MG63 (cell line): ENCODE results near the gene SKA1. TPM values are rescaled to one million over a fixed set of nuclear protein-coding genes. Genes with fewer than 3 reads are reported as not detected.
"Not testable (repeated sequence)": the region's sequence is repeated elsewhere in the genome, so short reads cannot be mapped to it uniquely, and the experiment has no call there.

ENCODE experiments used
- DNase-seq: peaks from one replicate; pipeline ENCODE4 v3.0.0-alpha.2; 2020
- H3K27me3 ChIP-seq: fragments of 250-450 bp; sonication (Bioruptor Pico); 2 replicates; pipeline ENCODE4 v1.5.1; 2020; ENCODE audit warnings: mild to moderate bottlenecking, moderate library complexity
- H3K36me3 ChIP-seq: fragments of 250-450 bp; sonication (Bioruptor Pico); 2 replicates; pipeline ENCODE4 v1.5.1; 2020; ENCODE audit warnings: mild to moderate bottlenecking, moderate library complexity
- H3K4me3 ChIP-seq: fragments of 250-450 bp; sonication (Bioruptor Pico); 2 replicates; pipeline ENCODE4 v1.5.1; 2020; ENCODE audit warnings: mild to moderate bottlenecking, moderate library complexity
- H3K9me3 ChIP-seq: fragments of 250-450 bp; sonication (Bioruptor Pico); 2 replicates; pipeline ENCODE4 v1.5.1; 2020; ENCODE audit warnings: mild to moderate bottlenecking, moderate library complexity
- total RNA-seq: library from RNA; depleted of rRNA; stranded (reverse); fragments of >200 nt; shearing (Covaris generic); gene quantifications from 2 replicates; pipeline ENCODE4 v1.2.3, GENCODE V29; 2014; ENCODE audit warnings: low replicate concordance

Gene SKA1
- total RNA-seq, 1 experiment from 2014 or later, result 42.0 TPM

DNA sequence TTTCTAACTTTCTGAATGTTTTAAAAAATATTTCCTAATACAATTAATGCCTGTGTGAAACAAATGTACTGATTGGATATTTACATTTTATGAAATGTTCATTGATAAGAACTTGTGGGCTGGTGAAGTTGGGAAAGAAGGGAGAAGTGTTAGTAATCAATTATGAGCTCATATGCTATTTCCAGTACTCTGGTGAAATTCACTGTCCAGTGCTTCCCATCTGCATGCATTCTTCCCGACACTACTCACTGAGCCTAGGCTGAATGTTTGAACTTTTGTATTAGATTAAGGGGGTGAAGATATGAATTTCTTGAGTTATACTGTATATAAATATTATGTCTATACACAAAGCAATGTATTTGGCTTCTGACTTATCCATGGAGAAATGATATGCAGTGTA is 36.0 kb downstream of the SKA1 start:
- DNase-seq, result no peak
- Histone ChIP-seq H3K36me3 (no peaks in the 10 kb centered on the region), H3K27me3 (no peaks in the 10 kb centered on the region; the same call in 1 of the 2 replicates)

DNA sequence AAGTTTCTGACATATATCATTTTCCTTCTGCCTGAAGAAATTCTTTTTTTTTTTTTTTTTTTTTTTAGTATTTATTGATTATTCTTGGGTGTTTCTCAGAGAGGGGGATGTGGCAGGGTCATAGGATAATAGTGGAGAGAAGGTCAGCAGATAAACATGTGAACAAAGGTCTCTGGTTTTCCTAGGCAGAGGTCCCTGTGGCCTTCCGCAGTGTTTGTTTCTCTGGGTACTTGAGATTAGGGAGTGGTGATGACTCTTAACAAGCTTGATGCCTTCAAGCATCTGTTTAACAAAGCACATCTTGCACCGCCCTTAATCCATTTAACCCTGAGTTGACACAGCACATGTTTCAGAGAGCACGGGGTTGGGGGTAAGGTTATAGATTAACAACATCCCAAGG is 42.0 kb downstream of the SKA1 start:
- H3K9me3 ChIP-seq, H3K36me3 ChIP-seq, DNase-seq, H3K27me3 ChIP-seq, H3K4me3 ChIP-seq: not testable (repeated sequence)

More for the DNA sequence above, 36.0 kb downstream of the SKA1 start:
- Histone ChIP-seq H3K9me3 (no peaks in the 10 kb centered on the region), H3K4me3 (no peak overlapping the region)

DNA sequence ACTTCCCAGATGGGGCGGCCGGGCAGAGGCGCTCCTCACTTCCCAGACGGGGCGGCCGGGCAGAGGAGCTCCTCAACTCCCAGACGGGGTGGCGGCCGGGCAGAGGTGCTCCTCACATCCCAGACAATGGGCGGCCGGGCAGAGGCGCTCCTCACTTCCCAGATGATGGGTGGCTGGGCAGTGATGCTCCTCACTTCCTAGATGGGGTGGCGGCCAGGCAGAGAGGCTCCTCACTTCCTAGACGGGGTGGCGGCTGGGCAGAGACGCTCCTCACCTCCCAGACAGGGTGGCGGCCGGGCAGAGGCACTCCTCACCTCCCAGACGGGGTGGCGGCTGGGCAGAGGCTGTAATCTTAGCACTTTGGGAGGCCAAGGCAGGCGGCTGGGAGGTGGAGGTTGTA is 42.9 kb downstream of the SKA1 start:
- H3K27me3 ChIP-seq, H3K36me3 ChIP-seq, H3K9me3 ChIP-seq, DNase-seq, H3K4me3 ChIP-seq: not testable (repeated sequence)

DNA sequence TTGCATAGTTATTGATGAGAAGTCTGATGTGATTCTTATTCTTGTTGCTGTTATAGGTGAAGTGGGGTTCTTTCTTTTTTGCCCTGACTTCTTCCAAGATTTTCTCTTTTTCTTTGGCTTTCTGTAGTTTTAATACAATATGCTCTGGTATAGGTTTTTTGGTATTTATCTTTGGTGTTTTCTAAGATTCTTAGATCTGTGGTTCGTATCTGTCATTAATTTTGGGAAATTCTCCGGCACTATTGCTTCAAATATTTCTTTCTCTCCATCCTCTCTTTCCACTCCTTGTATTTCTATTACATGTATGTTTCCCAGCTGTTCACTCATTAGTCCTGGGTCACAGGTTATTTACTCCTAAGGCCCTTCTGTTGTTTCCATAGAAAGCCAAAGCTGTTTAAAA is 43.8 kb downstream of the SKA1 start:
- H3K4me3 ChIP-seq, result no peak overlapping the region
- H3K36me3 ChIP-seq, result no peaks in the 10 kb centered on the region
- no peak for DNase-seq
- no peaks in the 10 kb centered on the region for H3K9me3 ChIP-seq
- H3K27me3 ChIP-seq, result no peaks in the 10 kb centered on the region; the same call in 1 of the 2 replicates

DNA sequence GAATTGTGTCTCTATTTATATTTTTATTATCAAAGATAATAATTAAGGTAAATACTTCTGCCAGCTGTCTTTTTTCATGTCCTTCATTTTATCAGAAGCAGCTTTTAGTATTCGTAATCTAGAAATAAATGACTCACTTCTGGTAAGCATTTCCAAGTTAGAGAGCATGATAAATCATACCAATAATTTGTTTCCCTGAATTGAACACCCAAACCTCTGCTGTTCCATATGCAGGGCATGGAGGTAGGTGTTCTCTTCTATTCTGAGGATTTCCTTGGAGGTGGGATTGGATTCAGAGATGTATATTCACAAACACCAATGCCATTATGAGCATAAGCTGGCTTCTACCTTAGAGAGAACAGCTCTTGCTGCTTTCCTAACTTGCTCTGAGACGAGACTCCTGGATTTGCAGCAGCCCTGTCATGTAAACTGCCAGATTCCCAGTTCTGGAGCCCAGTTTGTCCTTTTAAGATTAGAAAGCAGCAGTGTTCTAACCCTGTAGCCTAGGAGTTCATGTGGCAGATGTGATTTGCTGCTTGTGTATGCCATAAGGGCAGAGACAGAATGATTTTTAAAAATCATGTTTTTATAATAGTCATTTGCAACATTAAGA is 47.5 kb downstream of the SKA1 start:
- H3K4me3 ChIP-seq, result no peak overlapping the region
- H3K27me3 ChIP-seq, result no peaks in the 10 kb centered on the region
- H3K36me3 ChIP-seq, result no peaks in the 10 kb centered on the region
- no peaks in the 10 kb centered on the region for H3K9me3 ChIP-seq
- DNase-seq, result no peak

DNA sequence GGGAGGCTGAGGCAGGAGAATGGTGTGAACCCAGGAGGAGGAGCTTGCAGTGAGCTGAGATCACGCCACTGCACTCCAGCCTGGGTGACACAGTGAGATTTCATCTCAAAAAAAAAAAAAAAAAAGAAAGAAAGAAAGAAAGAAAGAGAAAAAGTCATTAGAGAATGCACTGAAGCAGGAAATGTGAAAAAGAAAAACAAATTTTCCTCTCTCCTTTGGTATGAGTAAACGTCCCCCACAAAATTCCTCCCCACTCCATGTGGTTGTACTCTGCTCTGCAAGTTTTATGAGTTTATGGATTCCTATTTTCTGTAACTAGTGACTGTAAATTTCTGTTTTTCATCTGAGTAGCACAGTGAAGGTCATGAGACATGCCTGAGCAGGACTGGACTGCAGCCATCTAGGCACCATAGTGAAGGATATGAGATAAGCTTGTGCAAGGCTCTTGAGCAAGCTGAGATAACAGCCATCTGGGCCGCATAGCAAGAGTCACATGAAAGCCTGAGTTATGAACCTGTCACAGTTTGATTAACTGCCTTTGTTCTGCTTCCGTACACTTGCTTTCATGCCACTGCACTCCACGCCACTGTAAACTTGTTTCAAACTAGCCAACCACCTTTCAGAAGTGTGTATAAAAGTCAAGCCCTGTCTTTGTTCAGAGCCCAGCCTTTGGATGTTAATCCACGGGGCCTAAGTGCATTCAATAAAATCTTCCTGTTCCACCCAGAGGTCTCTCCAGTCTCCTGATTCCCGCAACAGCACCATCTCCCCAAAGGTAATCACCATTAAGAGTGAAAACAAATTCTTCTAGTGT is 50.2 kb downstream of the SKA1 start:
- DNase-seq, result no peak
- no peak overlapping the region for H3K4me3 ChIP-seq

DNA sequence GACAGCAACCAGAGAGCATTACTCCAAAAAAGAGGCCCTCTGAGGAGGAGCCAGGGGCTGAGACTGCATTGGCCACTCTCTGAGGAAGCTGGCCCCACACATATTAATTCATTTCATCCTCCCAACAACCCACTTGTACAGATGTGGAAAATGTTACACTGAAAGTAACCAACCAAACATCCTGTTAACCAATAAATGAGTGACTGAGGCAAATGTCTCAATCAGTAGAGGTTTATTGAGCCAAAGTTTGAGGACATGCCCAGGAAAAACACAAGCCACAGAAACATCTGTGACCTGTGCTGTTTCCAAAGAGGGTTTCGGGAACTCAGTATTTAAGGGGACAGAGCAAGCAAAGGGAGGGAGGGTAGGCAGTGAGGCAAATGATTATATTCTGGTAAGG is 53.0 kb downstream of the SKA1 start:
- Histone ChIP-seq H3K27me3 (no peaks in the 10 kb centered on the region; the same call in 1 of the 2 replicates), H3K9me3 (no peaks in the 10 kb centered on the region), H3K36me3 (no peaks in the 10 kb centered on the region), H3K4me3 (no peak overlapping the region)
- no peak for DNase-seq

More for the DNA sequence above, 50.2 kb downstream of the SKA1 start:
- Histone ChIP-seq H3K9me3 (no peaks in the 10 kb centered on the region), H3K27me3 (no peaks in the 10 kb centered on the region), H3K36me3 (no peaks in the 10 kb centered on the region)

DNA sequence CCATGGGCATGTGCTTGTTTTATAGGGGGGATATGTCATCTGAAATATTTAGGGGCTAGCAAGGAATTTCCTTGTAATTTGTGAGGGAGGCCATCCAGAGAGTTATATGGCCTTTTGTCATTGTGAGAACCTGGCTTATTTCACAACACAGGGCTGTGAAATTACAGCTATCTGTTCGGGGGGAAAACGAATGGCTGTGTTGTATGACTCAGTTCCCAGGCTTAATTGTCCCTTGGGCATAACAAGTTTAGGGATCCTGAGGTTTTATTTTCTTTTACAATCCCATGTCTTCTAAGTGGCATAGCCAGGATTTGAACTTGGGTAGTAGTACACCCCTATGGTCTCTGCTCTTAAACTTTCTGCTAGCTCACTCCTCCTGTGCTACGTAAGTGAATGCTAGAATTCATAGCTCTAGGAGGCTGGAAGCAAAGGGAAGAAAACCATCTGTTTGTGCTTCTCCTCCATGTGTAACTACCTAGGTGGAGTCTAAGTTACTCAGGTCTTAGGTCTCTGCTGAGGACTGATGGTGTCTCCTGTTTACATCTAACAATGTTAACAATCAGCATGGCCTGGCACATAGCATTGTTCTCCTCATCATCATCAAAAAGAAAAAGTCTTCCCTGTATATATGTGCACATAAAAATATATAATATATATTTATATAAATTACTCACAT is 53.8 kb downstream of the SKA1 start:
- H3K4me3 ChIP-seq, result no peak overlapping the region
- DNase-seq, result no peak
- H3K9me3 ChIP-seq, result no peaks in the 10 kb centered on the region
- H3K27me3 ChIP-seq, result no peaks in the 10 kb centered on the region; the same call in 1 of the 2 replicates
- no peaks in the 10 kb centered on the region for H3K36me3 ChIP-seq

DNA sequence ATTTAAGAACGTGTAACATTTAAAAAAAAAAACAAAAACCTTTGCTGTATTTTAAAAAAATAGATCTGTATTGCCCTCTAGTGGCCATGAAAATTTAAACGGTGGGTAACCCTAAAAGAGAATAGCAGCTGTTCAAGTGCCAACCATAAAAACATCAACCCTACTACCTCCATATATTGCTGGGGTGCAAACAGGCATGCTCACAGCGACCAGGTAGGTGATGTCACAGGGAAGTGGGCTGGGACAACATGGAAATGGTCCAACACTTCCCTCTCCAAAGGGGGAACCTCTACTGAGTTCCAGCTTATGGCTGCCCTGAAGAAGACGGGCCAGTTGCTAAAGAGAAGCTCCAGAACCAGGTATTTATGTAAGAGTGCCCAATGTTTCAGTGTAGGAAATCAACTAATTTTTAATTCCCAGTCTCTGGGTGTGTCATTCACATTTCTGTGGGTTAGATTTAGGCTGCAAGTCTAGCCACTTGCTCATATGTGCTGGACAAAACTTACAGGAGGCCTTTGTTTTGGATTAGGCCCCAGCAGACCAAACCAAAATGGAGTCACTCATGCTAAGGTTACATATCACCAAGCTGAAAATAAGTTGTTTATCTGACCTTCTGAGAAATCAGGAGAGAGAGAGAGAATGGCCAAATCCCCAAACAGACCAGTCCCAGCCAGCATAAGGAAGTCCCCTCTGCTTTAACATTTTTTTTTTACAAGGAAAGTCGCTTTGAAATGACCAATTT is 54.5 kb downstream of the SKA1 start:
- Histone ChIP-seq H3K27me3 (no peaks in the 10 kb centered on the region; the same call in 1 of the 2 replicates), H3K9me3 (no peaks in the 10 kb centered on the region), H3K4me3 (no peak overlapping the region), H3K36me3 (no peaks in the 10 kb centered on the region)
- no peak for DNase-seq

DNA sequence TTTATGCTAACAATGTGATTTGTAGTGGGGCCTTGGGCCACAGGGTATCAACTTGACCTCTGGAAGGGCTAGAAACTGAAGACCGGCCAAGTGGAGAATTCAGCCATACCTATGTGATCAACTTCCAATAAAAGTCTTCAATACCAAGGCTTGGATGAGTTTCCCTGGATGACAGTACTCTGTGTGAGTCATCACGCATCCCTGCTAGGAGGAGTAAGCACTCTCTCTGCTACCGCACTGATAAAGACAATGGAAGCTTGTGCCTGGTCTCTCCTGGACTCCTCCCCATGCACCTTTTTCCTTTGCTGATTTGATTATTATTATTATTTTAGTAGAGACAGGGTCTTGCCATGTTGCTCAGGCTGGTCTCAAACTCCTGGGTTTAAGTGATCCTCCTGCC is 58.1 kb downstream of the SKA1 start:
- Histone ChIP-seq H3K4me3 (no peak overlapping the region), H3K9me3 (no peaks in the 10 kb centered on the region), H3K36me3 (no peaks in the 10 kb centered on the region), H3K27me3 (no peaks in the 10 kb centered on the region; the same call in 1 of the 2 replicates)
- no peak for DNase-seq

DNA sequence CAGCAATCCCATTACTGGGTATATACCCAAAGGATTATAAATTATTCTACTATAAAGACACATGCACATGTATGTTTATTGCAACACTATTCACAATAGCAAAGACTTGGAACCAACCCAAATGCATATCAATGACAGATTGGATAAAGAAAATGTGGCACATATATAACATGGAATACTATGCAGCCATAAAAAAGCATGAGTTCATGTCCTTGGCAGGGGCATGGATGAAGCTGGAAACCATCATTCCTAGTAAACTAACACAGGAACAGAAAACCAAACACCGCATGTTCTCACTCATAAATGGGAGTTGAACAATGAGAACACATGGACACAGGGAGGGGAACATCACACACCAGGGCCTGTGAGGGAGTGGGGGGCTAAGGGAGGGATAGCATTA is 61.9 kb downstream of the SKA1 start:
- not testable (repeated sequence) for DNase-seq, H3K27me3 ChIP-seq, H3K4me3 ChIP-seq, H3K36me3 ChIP-seq, H3K9me3 ChIP-seq

DNA sequence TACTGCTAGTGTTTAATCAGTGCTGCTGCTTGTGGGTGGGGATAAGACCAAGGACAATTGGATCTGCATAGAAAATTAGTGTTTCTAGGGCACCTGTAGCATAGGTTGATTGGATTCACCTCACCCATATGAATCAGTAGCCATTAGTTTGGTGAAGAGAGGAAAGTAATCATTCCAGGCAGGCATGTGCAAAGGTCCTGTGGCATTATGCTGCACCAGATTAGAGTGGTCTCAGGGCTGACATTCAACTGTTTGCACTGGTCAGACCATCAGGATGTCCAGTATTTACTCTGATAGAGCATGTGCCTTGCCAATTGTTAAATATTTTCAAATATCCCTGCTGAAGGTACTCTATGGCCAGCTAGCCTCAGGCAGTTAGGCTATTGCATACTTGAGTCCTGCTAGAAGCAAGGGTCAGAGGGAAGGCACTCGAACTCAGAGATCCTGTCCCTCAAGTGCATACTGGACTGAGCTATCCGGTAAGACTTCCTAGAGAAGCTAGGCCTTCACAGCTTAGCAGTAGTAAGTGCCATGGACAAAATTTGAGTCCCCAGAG is 64.7 kb downstream of the SKA1 start:
- no peaks in the 10 kb centered on the region for H3K27me3 ChIP-seq
- H3K36me3 ChIP-seq, result no peaks in the 10 kb centered on the region
- no peak overlapping the region for H3K4me3 ChIP-seq
- DNase-seq, result no peak
- no peaks in the 10 kb centered on the region for H3K9me3 ChIP-seq

DNA sequence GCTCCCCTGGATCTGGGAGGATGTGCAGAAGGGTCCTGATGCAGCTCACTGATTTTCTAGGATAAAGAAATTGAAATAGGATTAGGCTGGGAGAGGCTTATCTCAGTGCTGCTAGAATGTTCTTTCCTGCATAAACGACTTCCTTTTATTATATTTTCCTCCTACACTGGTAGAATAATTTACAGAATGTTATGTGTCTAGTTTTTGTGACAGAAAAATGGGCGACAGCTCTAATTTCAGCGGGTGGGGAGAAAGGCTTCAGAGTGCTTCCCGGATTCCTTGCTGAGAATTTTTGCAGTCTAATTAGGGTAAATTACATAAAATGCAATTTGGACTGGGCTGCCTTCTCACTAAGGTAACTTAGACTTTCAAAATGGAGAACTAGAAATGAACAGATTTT is 66.2 kb downstream of the SKA1 start:
- no peak for DNase-seq
- H3K27me3 ChIP-seq, result no peaks in the 10 kb centered on the region
- no peaks in the 10 kb centered on the region for H3K9me3 ChIP-seq

DNA sequence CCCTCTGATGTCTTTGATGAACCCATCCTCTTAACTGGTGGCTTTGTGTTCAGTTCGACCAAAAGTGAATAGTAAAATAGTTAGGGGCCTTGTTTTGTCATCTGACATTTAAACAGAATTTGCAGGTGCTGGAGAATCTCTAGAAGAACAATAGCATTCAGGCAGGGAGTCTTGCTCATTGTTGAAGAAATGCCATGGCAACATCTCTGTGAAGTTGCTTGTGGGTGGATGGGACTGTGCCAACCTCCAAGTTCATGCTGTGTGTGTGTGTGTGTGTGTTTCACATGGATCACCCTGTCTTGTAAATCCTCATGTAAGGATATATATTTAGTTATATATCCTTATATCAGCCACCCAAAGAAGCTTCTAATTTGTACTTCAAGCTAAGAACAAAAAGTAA is 66.7 kb downstream of the SKA1 start:
- Histone ChIP-seq H3K9me3 (no peaks in the 10 kb centered on the region), H3K36me3 (no peaks in the 10 kb centered on the region), H3K27me3 (no peaks in the 10 kb centered on the region), H3K4me3 (no peak overlapping the region)
- DNase-seq, result no peak

More for the DNA sequence above, 66.2 kb downstream of the SKA1 start:
- Histone ChIP-seq H3K36me3 (no peaks in the 10 kb centered on the region), H3K4me3 (no peak overlapping the region)
